ENCODE data around the gene B4GALT5.
"Not testable (repeated sequence)": the region's sequence is repeated elsewhere in the genome, so short reads cannot be mapped to it uniquely, and the experiment has no call there.

The B4GALT5 gene

DNA sequence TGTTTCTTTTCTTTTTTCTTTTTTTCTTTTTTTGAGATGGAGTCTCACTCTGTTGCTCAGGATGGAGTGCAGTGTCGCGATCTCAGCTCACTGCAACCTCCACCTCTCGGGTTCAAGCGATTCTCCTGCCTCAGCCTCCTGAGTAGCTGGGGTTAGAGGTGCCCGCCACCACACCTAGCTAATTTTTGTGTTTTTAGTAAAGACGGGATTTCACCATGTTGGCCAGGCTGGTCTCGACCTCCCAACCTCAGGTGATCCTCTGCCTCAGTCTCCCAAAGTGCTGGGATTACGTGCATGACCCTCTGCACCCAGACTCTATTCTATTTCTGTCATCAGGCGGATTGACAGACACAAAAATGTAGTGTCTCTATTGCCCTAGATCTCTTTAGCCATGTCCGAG is 88.7 kb downstream of the B4GALT5 start:
- DNase-seq, result not testable (repeated sequence)

DNA sequence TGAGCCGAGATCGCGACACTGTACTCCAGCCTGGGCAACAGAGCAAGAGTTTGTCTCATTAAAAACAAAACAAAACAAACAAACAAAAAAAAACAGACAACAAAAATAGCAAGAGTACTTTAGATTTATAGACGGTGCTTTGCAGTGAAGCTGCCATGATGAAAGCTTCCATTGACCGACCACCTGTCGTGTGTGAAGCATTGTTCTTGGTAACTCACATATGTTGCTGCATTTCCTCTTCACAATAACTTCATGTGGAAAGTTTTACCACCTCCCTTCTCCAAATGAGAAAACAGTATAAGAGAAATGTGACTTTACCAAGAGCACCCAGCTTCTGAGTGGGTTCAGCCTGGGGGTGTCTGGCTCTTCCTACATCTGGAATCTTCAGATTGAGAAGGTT is 89.4 kb downstream of the B4GALT5 start:
- no peak for DNase-seq

DNA sequence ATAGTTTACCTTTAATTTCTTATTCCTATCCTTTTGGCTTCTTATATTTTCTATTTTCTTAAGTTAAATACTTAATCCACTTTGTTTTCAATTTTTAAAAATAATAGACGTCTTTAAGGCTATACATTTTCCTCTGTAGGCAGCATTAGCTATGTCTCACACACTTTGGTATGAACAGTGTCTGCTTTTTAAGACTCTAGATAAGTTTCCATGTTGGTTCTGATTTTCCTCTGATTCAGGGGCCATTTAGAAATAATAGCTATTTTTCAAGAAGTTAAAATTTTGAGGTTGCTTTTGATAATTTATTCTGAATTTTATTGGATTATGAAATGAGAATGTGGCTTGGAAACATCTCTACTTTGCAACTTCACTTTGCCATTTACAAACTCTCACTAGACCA is 91.4 kb downstream of the B4GALT5 start:
- DNase-seq, result no peak

DNA sequence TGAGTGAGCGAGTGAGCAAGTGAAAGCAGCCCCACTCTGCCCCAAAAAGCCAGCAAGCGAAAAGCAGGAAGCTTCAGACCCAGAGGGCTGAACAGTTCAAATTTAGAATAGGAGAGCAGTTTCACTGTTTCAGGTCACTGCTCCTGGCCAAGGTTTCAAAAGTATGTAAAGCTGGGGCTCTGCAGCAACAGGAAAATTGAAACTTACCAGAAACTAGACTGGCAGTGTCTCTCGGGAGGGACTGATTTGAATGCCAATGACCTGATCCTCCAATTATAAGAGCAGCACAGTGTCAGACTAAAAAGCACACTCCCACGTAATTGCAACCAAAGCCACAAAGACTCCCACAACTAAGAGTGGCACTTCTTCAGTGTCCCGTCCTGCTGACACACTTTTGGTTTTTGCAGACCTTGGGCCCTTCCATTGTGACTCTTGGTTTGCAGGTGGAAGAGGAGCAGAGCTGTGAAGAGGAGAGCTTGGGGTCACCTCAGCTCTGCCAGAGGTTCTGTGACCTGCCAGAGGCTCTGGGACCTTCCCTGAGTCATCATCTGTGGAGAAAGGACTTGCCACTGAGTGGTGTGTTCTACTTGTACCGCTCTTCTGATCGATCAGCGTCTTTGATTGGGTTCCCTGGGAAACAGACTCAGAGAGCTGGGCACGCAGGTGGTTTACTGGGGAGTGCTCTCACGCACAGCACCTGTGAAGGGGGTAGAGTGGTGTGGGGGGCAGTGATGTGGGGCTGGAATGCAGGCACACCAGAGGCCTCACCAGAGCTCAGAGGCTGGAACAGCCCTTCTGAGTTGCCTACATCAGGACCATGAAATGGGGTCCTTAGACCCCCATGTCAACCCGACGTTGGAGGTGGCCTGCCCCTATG is 93.1 kb downstream of the B4GALT5 start:
- no peak for DNase-seq

DNA sequence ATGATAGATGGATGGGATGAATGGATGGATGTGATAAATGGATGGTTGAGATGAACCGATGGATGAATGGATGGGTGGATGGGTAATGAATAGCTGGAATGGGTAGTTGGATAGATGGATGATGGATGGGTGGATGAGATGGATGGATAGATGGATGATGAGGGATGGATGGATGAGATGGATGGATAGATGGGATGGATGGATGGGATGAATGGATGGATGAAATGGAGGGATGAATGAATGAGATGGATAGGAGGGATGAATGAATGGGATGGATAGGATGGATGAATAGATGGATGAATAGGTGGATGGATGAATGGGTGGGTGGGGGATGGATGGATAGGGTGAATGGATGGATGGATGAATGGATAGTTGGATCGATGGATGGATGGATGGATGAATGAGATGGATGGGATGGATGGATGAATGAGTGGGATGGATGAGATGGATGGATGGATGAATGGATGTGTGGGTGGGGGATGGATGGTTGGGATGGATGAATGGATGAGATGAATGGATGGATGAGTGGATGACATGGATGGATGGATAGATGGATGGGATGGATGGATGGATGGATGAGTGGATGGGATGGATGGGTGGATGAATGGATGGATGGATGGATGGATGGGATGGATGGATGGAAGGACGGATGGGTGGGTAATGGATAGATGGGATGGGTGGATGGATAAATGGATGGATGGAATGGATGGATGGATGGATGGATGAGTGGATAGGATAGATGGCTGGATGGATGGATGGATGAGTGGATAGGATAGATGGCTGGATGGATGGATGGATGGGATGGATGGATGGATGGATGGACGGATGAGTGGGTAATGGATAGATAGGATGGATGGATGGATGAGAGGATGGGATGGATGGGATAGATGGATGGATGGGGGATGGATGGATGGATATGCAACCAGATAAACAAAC is 94.3 kb downstream of the B4GALT5 start:
- DNase-seq, result no peak

DNA sequence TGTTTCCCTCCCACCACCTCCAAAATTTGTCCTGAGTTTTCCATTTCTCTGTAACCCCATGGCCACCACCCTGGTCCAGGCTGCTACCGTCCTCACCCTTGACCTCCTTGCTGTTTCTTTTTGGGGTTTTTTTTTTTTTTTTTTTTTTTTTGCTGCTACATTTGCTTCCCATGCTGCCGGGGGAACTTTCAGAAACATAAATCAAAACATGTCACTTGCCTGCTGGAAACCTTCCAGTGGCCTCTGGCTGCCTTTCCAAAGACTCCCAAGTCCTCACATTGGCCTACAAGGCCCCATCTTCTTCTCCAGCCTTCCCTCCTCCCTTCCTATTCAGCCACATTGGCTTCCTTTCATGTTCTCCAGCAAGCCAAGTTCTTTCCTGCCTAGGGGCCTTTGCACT is 95.4 kb downstream of the B4GALT5 start:
- no peak for DNase-seq

DNA sequence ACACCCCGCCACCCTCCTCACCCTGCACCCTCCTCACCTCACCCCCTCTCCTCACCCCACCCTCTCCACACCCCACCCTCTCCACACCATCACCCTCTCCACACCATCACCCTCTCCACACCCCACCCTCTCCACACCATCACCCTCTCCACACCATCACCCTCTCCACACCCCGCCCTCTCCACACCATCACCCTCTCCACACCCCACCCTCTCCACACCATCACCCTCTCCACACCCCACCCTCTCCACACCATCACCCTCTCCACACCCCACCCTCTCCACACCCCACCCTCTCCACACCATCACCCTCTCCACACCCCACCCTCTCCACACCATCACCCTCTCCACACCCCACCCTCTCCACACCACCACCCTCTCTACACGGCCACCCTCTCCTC is 96.3 kb downstream of the B4GALT5 start:
- DNase-seq, result not testable (repeated sequence)

DNA sequence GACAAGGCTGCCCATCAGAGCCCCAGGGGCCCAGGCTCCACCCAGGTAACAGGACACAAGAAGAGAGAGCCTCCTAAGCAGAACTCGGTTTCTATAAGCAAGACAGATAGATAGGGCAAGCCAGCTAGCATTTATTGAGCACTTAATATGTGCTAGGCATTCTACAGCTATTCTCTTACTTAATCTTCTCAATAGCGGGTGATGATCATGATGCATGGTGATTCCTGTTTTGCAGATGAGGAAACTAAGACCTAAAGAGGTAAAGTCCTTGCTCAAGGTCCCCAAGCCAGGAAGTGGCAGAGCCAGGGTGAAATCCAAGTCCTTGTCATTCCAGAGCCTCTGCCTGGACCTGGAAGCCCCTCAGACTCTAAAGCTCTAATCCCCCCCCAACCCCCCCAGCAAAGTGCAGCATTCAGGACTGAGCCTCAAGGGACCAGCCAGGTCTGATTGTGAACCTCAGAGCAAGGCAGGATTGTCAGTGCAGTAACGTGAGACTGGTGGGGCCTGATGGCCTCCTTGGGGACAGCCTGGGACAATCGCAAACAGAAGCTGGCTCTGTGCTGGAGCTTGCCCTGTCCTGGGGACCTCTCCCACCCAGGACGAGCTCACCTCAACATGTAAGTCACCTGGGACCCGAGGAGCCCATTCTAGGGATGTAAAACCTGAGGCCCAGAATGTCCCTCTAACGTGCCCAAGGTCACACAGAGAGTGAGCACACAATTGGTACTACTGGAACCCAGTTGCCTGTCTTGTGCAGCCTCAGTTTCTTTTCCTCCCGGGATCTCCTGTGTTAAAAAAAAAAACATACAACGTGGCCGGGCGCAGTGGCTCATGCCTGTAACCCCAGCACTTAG is 97.3 kb downstream of the B4GALT5 start:
- DNase-seq, result no peak

DNA sequence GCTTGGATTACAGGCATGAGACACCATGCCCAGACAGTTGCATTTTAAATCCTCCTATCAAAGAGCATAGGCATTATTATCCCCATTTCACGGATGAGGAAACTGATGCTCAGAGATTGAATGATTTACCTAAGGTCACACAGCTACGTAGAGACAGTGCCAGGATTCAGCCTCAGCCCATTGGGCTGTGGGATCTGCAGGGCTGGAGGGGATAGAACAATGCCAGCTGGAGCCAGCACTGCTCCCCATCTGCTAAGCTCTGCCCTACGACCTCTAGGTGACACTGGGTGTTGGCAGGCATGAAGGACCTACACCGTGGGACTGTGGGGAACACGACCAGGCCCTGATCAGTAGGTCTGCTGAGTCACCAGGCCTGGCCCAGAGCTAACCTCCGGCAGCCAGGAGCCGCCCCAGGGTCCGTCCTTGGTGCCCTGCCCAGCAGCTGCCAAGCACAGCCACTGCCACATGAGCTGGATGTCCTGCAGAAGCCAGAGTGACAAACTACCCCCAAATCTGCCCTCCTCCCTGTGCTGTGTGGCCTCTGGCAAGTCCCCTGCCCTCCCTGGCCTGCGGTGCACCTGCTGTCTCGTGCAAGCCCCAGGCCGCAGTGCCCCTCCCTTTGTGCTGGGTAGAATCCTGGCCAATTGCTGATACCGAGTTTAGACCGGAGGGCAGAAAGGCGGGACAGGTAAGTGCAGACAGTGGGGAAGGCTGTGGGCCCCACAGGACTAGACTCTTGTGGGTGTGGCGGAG is 98.1 kb downstream of the B4GALT5 start:
- no peak for DNase-seq

DNA sequence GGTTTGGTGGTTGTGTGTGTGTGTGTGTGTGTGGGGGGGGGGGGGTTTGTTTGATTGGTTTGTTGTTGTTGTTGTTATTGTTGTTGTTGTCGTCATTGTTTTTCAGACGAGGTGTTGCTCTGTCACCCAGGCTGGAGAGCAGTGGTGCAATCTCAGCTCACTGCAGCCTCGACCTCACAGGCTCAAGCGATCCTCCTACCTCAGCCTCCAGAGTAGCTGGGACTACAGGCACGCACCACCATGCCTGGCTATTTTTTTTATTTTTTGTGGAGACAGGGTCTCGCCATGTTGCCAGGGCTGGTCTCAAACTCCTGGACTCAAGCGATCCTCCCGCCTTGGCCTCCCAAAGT is 98.7 kb downstream of the B4GALT5 start:
- not testable (repeated sequence) for DNase-seq

DNA sequence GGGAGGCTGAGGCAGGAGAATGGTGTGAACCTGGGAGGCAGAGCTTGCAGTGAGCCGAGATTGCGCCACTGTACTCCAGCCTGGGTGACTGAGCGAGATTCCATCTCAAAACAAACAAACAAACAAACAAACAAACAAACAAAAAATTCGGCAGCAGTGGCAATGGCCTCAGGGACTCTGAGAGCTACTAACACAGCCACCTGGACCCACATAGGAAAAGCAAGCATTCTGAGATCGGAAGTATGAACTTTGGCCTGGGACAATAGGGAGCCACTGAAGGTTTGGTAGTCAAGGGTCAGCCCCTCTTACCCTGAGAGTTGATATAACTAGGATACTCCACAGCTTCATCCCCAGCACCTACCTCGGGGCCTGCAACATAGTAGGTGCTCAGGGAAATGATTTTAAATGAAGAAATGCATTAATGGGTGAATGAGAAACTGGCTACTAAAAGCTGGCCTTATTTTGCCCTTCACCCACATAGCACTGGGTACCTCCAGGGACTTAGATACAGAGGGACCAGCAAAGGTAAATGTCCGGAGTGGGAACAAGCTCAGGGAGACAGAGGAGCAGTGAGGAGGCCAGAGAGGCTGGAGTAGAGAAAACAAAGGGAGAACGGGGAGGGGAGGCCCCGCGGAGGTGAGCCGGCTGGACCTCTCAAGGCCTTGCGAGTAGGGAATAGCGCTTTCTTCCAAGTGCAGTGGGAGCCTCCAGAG is 99.2 kb downstream of the B4GALT5 start:
- no peak for DNase-seq

DNA sequence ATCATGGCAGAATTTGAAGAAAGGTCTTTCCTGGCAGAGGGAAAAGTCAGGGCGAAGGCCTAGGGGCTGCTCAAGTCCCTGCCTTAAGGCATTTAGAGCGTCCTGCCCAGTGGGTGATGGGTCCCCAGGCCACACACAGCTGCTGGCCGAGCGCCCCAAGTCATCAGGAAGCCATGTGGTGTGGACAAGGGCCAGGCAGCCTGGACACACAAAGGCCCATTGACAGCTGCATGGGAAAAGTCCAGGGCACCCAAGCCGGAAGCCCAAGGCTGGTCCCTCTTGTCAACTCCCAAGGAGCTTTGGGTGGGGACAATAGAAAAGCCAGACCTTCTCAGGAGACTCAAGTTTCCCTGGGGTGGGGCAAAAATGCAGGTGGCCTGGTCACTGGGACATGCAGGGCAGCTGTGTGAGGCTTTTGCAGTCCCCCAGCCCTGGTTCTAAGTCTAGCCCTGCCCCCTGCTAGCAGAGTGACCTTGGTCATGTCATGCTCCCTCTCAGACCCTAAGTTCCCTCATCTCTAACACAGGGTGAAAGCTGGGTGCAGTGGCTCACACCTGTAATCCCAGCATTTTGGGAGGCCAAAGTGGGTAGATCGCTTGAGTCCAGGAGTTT is 101.4 kb downstream of the B4GALT5 start:
- no peak for DNase-seq

DNA sequence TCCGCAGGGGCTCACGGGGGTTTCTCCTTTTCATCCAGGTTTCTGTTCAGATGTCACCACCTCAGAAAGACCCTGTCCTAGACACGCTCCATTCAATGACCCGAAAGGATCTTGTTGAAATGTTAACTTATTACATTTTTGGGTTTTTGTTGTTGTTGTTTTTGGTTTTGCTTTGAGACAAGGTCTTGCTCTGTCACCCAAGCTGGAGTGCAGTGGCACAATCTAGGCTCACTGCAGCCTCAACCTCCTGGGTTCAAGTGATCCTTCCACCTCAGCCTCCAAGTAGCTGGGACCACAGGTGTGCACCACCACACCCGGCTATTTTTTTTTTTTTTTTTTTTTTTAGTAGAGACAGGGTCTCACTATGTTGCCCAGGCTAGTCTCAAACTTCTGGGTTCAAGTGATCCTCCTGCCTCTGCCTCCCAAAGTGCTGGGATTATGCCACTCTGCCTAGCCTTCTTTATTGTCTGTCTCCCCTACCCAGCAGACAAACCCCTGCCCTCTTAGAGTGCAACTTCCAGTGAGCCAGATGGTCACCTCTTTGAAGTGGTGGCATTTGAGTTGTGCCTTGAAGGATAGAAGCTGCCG is 102.0 kb downstream of the B4GALT5 start:
- DNase-seq, result not testable (repeated sequence)

DNA sequence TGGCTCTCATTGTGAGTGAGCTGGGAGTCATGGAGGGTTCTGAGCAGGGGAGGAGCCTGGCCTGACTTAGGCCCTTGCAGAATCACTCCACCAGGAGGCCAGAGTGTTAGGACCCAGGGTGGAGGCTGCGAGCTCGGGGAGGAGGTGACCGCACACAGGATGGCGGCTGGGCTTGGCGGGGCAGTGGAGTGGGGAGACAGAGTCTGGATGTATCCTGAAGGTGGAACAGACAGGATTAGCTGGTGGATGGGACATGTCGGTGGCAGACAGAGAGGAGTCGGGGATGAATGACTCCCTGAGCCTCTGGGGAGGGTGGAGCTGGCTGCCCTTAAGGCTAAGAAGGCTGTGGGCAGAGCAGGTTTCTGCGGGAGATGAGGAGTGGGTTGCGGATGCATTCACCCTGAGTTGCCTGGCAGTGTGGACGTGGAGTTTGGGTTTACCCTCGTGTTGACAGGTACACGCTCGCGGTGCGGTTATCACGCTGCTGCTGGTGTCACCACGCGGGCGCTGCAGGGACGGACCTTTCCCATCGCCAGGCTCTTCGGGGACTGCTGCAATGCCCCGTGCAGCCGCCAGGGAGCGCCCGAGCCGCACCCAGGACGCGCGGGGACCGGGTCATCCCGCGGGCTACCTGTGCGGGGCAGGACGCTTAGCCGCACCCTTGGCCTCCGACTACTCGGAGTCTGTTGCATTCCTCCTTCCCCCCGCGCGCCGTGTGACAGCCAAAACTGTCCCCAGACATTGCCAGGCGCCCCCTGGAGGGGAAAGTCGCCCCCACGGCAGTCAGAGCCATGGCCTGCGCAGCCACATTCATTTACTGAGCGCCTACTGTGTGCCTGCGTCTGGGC is 102.8 kb downstream of the B4GALT5 start:
- DNase-seq, result peak; percentile 22

DNA sequence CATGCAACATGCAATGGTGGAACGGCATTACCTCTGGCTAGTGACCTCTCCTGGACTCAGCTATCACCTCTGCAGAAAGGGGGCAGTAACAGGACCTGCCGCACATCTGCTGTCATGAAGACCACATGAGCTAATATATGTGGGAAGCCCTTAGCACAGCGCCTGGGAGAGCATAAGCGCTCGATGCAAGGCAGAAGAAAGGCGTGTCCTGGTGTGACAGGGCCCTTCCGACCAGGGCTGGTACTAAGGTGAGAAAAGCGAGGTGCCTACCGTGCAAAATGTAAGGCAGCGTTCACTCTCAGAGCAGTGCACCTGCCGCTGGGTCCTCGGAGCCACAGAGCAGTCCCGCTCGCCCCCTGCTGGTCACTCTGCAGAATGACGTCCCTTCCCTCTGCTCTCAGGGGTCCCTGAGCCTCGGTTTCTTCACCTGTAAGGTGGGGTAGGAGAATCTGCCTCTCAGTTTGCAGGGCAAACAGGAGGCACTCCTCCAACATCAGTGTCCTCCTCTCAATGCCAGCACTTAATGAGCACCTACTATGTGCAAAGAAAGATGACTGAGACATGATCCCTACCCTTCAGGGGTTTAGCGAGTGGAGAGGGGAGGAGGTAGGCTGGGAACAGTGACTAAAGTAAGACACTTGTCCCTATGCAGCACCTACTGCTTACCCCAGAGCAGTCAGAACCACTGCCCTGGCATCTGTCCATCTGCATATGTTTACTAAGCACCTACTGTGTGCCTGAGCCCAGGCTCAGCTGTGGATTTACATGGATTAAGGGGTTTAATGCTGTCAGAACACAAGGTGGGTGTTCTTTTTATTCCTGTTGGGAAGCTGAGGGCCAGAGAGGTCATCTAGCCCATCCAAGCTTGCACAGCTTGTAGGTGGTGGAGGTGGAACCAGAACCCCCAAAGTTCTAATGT is 104.7 kb downstream of the B4GALT5 start:
- DNase-seq, result peak; percentile 60

DNA sequence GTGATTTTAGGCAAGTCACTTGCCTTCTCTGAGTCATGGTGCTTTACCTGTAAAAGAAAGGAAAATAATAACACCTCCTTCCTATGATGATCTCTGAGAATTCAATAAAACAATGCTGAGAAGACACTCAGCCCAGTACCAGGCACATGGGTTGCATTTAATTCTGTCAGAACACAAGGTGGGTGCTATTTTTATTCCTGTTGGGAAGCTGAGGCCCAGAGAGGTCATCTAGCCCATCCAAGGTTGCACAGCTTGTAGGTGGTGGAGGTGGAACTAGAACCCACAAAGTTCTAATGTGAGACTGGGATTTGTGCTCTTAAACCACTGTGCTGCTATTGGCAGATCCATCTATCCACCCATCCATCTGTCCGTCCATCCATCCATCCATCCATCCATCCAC is 106.1 kb downstream of the B4GALT5 start:
- DNase-seq, result no peak

DNA sequence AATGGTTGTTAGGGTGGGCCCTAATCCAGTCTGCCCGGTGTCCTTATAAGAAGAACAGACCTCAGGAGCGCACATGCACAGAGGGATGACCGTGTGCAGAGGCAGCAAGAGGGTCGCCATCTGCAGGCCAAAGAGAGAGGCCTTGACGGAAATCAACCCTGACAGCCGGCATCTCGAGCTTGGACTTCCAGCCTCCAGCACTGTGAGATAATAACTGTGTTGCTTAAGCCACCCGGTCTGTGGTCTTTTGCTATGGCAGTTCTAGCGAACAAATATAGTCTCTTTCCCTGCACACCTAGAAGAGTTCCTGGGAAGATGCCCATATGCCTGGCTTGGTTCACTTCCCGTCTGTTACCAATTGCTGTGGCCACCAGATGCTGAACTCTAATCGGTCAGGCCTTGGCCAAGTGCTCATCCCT is 110.5 kb downstream of the B4GALT5 start:
- no peak for DNase-seq

Data from NCI-H1105 (cell line).